Aorta (tissue), 5 donors: Measurements from ENCODE around the gene ABTB2. TPM values are rescaled to one million over a fixed set of nuclear protein-coding genes. Genes with fewer than 3 reads are reported as not detected.

ENCODE experiments used
- ATAC-seq: fragments of 200-7000 bp; cut with Tn5 transposase; one replicate; pipeline ENCODE4 v1.9.1; 2022; ENCODE audit warnings: moderate library complexity; ENCODE audit not compliant: low FRiP score
- DNase-seq, 2 donors: peaks; one replicate each; pipeline ENCODE4 v3.0.0-alpha.2; 2020
- H3K27ac ChIP-seq, 2 donors: one replicate each; pipeline ENCODE4 v1.5.1; 2013; ENCODE audit warnings: low read length in 2 of 2, mild to moderate bottlenecking in 2 of 2, moderate library complexity in 2 of 2, control low read depth in 1 of 2, inconsistent platforms in 1 of 2, low read depth in 1 of 2
- H3K27me3 ChIP-seq, 2 donors: one replicate each; pipeline ENCODE4 v1.6.1; 2013; ENCODE audit warnings: control low read depth in 1 of 2, low read length in 1 of 2, mild to moderate bottlenecking in 1 of 2, moderate library complexity in 1 of 2; ENCODE audit not compliant: insufficient read depth in 2 of 2, control insufficient read depth in 1 of 2
- H3K36me3 ChIP-seq, 2 donors: one replicate each; pipeline ENCODE4 v1.6.1; 2013; ENCODE audit warnings: control low read depth in 1 of 2, low read length in 1 of 2, mild to moderate bottlenecking in 1 of 2; ENCODE audit not compliant: insufficient read depth in 2 of 2, control insufficient read depth in 1 of 2
- H3K4me1 ChIP-seq, 2 donors: one replicate each; pipeline ENCODE4 v1.6.1; 2013; ENCODE audit warnings: low read length in 2 of 2, control low read depth in 1 of 2, mild to moderate bottlenecking in 1 of 2, moderate library complexity in 1 of 2; ENCODE audit not compliant: insufficient read depth in 2 of 2, control insufficient read depth in 1 of 2
- H3K4me3 ChIP-seq, 2 donors: one replicate each; pipeline ENCODE4 v1.5.1; 2013; ENCODE audit warnings: low read length in 2 of 2, control low read depth in 1 of 2, mild to moderate bottlenecking in 1 of 2
- H3K9me3 ChIP-seq: one replicate; pipeline ENCODE4 v1.6.1; 2013; ENCODE audit warnings: mild to moderate bottlenecking, low read length; ENCODE audit not compliant: control insufficient read depth
- WGBS, 2 donors: extraction: QIAGEN DNeasy Blood & Tissue Kit; methylation state at CpG; one replicate each; pipeline ENCODE4 v1.1.7; 2013; 5-methylcytosine and 5-hydroxymethylcytosine counted together
- intact Hi-C, 2 donors: fragments of 100-400 bp; cut with DNase I; formaldehyde crosslinking; loops; one replicate each; pipeline versions ENCODE4 v1.14.2 to v1.15.0; 2022
- polyA plus RNA-seq, 2 donors: library from polyadenylated mRNA; stranded (reverse); fragments of 200-250 nt; gene quantifications; one replicate each; pipeline ENCODE4 v1.2.3, GENCODE V29; 2013
- total RNA-seq, 2 donors: library from RNA; stranded (reverse); fragmentation: NEBNext Ultra II Directional; extraction: Animal tissue kit (Norgen Biotek cat#: 25700); gene quantifications; one replicate each; pipeline ENCODE4 v1.2.1, GENCODE V29; 2021
- donor health status: healthy with polysubstance abuse.
- donor health status: Bipolar disorder and iron deficiency.
- donor health status: DM: no; HTN: no; CAD: no.
- donor health status: DM: no; HTN: no; CAD: no.
- donor health status: DM: yes; HTN: yes; CAD: no.

Gene ABTB2
- total and polyA plus RNA-seq, 4 donors = 2.9 to 11.4 (median 6.9) TPM

- ATAC-seq = no peak
- intact Hi-C loops = no loop called here
- H3K36me3 ChIP-seq = peaks cover 0 to 2% of the 10 kb centered on the region in 2 donors
- no peaks in the 10 kb centered on the region for H3K4me1 ChIP-seq
- no peak for DNase-seq
- 72 to 81% methylated on average over 3 of the region's 3 CpGs for WGBS, 2 donors
- H3K27ac ChIP-seq = no peak overlapping the region
- H3K9me3 ChIP-seq = no peaks in the 10 kb centered on the region
- no peak overlapping the region for H3K4me3 ChIP-seq
- H3K27me3 ChIP-seq = no peaks in the 10 kb centered on the region
Measured at GRCh38 chr11:34292111-34292510, 65.7 kb downstream of the ABTB2 start.

- Histone ChIP-seq H3K4me1 (no peaks in the 10 kb centered on the region), H3K27ac (no peak overlapping the region), H3K9me3 (no peaks in the 10 kb centered on the region), H3K36me3 (no peaks in the 10 kb centered on the region), H3K4me3 (no peak overlapping the region), H3K27me3 (no peaks in the 10 kb centered on the region)
- no peak for ATAC-seq
- intact Hi-C loops = no loop called here
- WGBS, 2 donors = 0% methylated on average over 1 of the region's 1 CpG
- no peak for DNase-seq
Measured at GRCh38 chr11:34290926-34291325, 66.9 kb downstream of the ABTB2 start.

GRCh38 chr11:34288492-34288891 lies 69.3 kb downstream of the ABTB2 start:
- H3K4me3 ChIP-seq = no peak overlapping the region
- H3K27ac ChIP-seq = no peak overlapping the region
- H3K4me1 ChIP-seq = no peaks in the 10 kb centered on the region
- intact Hi-C loops = no loop called here
- no peak for ATAC-seq
- no peaks in the 10 kb centered on the region for H3K9me3 ChIP-seq
- no peak for DNase-seq
- H3K27me3 ChIP-seq = no peaks in the 10 kb centered on the region
- WGBS, 2 donors = 72 to 79% methylated on average over 7 of the region's 7 CpGs
- H3K36me3 ChIP-seq = no peaks in the 10 kb centered on the region

- Histone ChIP-seq H3K4me1 (no peaks in the 10 kb centered on the region), H3K36me3 (no peaks in the 10 kb centered on the region), H3K9me3 (no peaks in the 10 kb centered on the region), H3K4me3 (no peak overlapping the region), H3K27ac (no peak overlapping the region), H3K27me3 (no peaks in the 10 kb centered on the region)
- intact Hi-C loops = no loop called here
- WGBS, 2 donors = 89 to 93% methylated on average over 17 of the region's 17 CpGs
- ATAC-seq (no peak), DNase-seq (no peak)
Measured at GRCh38 chr11:34284811-34285481, 72.9 kb downstream of the ABTB2 start.

GRCh38 chr11:34284156-34284555 lies 73.7 kb downstream of the ABTB2 start:
- Histone ChIP-seq H3K9me3 (no peaks in the 10 kb centered on the region), H3K27ac (no peak overlapping the region), H3K4me1 (no peaks in the 10 kb centered on the region), H3K36me3 (no peaks in the 10 kb centered on the region), H3K4me3 (no peak overlapping the region), H3K27me3 (no peaks in the 10 kb centered on the region)
- no peak for ATAC-seq
- DNase-seq = no peak
- WGBS, 2 donors = 64 to 68% methylated on average over 3 of the region's 3 CpGs
- intact Hi-C loops = no loop called here

DNA sequence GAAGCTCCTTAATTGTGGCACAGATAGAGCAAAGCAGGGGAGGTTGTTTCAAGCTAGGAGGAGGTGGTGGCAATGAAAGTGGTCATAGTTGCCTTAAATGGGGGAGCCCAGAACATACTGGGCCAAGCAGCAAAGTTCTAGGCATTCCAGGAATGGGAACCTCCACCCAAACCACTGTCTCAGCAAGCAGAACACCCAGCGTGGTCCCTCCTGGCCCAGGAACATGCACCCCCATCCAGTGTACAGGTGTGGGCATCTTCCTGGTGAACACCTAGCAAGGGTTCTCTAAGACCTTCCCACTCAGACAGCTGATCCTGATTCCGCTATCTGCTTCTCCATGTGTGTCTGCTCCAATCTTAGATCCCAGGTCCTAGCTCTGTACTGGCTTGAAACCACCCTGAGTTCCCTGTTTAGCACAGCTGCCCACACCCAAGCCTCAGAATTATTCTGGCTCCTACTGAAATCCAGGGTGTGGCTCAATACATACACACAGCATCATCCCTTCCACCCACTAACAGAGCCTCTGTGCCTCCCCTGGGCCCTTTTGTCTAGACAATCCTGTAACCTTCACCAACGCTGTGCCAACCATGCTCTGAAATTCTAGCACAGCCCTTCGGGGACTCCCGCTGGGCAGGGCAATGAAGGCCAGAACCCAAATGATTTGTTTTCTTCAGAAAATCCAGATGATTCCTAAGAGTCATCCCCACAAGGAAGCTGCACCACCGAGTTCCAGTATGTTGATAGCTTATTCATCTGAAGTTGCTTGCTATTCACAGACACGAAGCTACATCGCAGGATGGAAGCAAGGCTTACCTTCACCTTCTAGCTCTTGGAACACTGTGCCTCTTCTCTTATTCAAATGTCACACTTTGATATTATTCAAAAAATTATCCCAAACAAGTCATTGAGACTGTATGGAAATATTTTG lies 76.6 kb downstream of the ABTB2 start:
- DNase-seq = peak in 1 of 2 donors; percentile 55
- H3K27ac ChIP-seq = no peak overlapping the region
- no peak for ATAC-seq
- 91 to 94% methylated on average over 8 of the region's 8 CpGs for WGBS, 2 donors
- H3K36me3 ChIP-seq = no peaks in the 10 kb centered on the region
- H3K4me3 ChIP-seq = no peak overlapping the region
- intact Hi-C loops = no loop called here
- no peaks in the 10 kb centered on the region for H3K4me1 ChIP-seq
- no peaks in the 10 kb centered on the region for H3K27me3 ChIP-seq
- no peaks in the 10 kb centered on the region for H3K9me3 ChIP-seq

DNA sequence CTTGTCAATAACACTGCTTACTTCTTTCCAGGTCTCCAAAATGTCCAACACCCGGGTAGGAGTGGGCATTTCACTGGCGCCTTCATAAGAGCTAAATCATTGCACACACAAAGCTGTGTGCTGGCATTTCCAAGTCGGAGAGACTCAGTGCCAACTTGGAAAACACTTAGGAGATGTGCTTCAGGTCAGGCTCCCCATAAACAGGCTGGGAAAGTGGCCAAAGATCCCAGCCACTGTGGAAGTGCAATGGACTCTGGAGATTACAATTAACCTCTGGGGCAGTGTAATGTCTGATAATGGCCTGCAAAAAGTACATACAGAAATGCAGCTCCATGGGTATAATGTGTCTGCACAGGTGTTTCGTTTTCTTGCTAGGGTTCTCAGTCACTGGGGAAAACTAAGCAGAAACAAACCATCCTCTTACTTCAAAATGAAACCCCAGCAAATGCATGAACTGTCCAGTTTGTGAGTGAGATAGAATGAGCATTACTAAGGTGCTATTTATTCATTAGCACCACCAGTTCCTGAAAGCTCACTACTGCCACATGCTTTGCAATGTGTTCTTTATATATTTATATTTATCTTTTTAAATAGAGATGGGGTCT lies 79.0 kb downstream of the ABTB2 start:
- no peaks in the 10 kb centered on the region for H3K27me3 ChIP-seq
- no peaks in the 10 kb centered on the region for H3K4me1 ChIP-seq
- no peak for DNase-seq
- no peaks in the 10 kb centered on the region for H3K9me3 ChIP-seq
- intact Hi-C loops = no loop called here
- no peak for ATAC-seq
- H3K36me3 ChIP-seq = no peaks in the 10 kb centered on the region
- no peak overlapping the region for H3K27ac ChIP-seq
- 79 to 84% methylated on average over 4 of the region's 4 CpGs for whole genome bisulfite sequencing, 2 donors
- H3K4me3 ChIP-seq = no peak overlapping the region

DNA sequence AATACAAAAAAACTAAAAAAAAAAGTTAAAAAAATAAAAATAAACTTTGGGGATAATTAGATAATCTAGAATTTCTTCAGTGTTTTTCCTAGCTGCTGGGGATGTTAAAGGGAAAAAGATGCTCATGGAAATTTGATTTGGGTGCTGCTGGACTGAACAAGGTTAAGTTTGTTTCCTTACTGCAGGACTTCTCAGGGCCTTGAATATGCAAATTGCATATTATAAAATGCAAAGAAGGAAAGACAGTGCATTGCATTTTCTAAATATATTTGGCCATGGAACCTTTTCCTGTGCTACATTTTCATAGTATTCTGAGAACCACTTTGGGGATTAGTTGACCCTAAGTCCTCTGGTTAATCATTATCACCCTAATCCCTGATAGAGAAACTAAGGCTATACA lies 79.6 kb downstream of the ABTB2 start:
- H3K9me3 ChIP-seq = no peaks in the 10 kb centered on the region
- intact Hi-C loops = no loop called here
- no peak overlapping the region for H3K27ac ChIP-seq
- no peaks in the 10 kb centered on the region for H3K36me3 ChIP-seq
- H3K27me3 ChIP-seq = no peaks in the 10 kb centered on the region
- no peak overlapping the region for H3K4me3 ChIP-seq
- ATAC-seq (no peak), DNase-seq (no peak)
- H3K4me1 ChIP-seq = no peaks in the 10 kb centered on the region
